Lower leg skin (tissue), 4 donors: Measurements from ENCODE around the gene ZDHHC14. TPM values are rescaled to one million over a fixed set of nuclear protein-coding genes. Genes with fewer than 3 reads are reported as not detected.

Experiments used
- DNase-seq, 2 donors: peaks; one replicate each; pipeline ENCODE4 v3.0.0-alpha.2; 2019; ENCODE audit warnings: low spot score in 2 of 2
- H3K4me3 ChIP-seq: fragments of 200-600 bp; sonication (generic); 2 replicates; pipeline ENCODE4 v1.5.1; 2017; ENCODE audit warnings: mild to moderate bottlenecking, low read depth; ENCODE audit not compliant: poor library complexity, severe bottlenecking
- CTCF ChIP-seq, 3 donors: fragments of 450-650 bp; IDR thresholded peaks; one replicate each; pipeline ENCODE4 v1.5.1; 2016; ENCODE audit warnings: antibody characterized with exemption in 3 of 3, mild to moderate bottlenecking in 3 of 3, moderate library complexity in 2 of 3
- POLR2A ChIP-seq, 2 donors: fragments of 450-650 bp; IDR thresholded peaks; one replicate each; pipeline ENCODE4 v1.6.1; 2016 to 2017; ENCODE audit warnings: antibody characterized with exemption in 2 of 2, mild to moderate bottlenecking in 1 of 2, moderate library complexity in 1 of 2
- WGBS, 2 donors: methylation state at CpG; one replicate each; pipeline ENCODE4 v1.1.5; 2018; 5-methylcytosine and 5-hydroxymethylcytosine counted together
- intact Hi-C: fragments of 100-400 bp; cut with DNase I; formaldehyde crosslinking; loops from one replicate; pipeline ENCODE4 v1.15.0; 2023; ENCODE audit warnings: low total_unique reads
- total RNA-seq, 4 donors: library from RNA; depleted of rRNA; stranded (reverse); fragments of >200 nt; gene quantifications; one replicate each; pipeline ENCODE4 v1.1.0, GENCODE V29; 2016

Gene ZDHHC14
- total RNA-seq, 4 donors from 2014 or later, result 4.5 to 8.3 (median 6.1) TPM

- TF ChIP-seq CTCF (IDR thresholded peaks at IDR 0.05) (peak in 1 of 3 donors; percentile 34), POLR2A (IDR thresholded peaks at IDR 0.05) (no peak)
- intact Hi-C loops, result no loop called here
- H3K4me3 ChIP-seq, result no peak overlapping the region
- no peak for DNase-seq
- WGBS, 2 donors, result 85 to 87% methylated on average over 25 of the region's 25 CpGs
Observed at GRCh38 chr6:157531169-157531985, 150.4 kb downstream of the ZDHHC14 start.

GRCh38 chr6:157531986-157532365 is 151.0 kb downstream of the ZDHHC14 start:
- 75 to 77% methylated on average over 3 of the region's 3 CpGs for WGBS, 2 donors
- no peak overlapping the region for H3K4me3 ChIP-seq
- peak in 1 of 2 donors; percentile 79 for DNase-seq
- intact Hi-C loops, result no loop called here
- TF ChIP-seq POLR2A (IDR thresholded peaks at IDR 0.05) (no peak), CTCF (IDR thresholded peaks at IDR 0.05) (no peak)

GRCh38 chr6:157533048-157533871 is 152.3 kb downstream of the ZDHHC14 start:
- intact Hi-C loops, result no loop called here
- WGBS, 2 donors, result 54 to 56% methylated on average over 9 of the region's 9 CpGs
- peak in 1 of 2 donors; percentile 45 for DNase-seq
- TF ChIP-seq CTCF (IDR thresholded peaks at IDR 0.05), result no peak
- TF ChIP-seq POLR2A (IDR thresholded peaks at IDR 0.05), result no peak
- H3K4me3 ChIP-seq, result no peak overlapping the region

GRCh38 chr6:157534134-157534871 is 153.3 kb downstream of the ZDHHC14 start:
- TF ChIP-seq POLR2A (IDR thresholded peaks at IDR 0.05), result no peak
- TF ChIP-seq CTCF (IDR thresholded peaks at IDR 0.05), result no peak
- H3K4me3 ChIP-seq, result no peak overlapping the region
- intact Hi-C loops, result no loop called here
- 89 to 94% methylated on average over 8 of the region's 8 CpGs for WGBS, 2 donors
- DNase-seq, result peak in 1 of 2 donors; percentile 42

- no peak overlapping the region for H3K4me3 ChIP-seq
- no peak for TF ChIP-seq CTCF (IDR thresholded peaks at IDR 0.05)
- no peak for TF ChIP-seq POLR2A (IDR thresholded peaks at IDR 0.05)
- intact Hi-C loops, result no loop called here
- DNase-seq, result peak in 1 of 2 donors; percentile 78
- WGBS, 2 donors, result 90 to 92% methylated on average over 3 of the region's 3 CpGs
Observed at GRCh38 chr6:157534977-157535339, 154.0 kb downstream of the ZDHHC14 start.
